ENCODE measurements around the gene UBE2J2. TPM values are rescaled to one million over a fixed set of nuclear protein-coding genes. Genes with fewer than 3 reads are reported as not detected.

Gene UBE2J2
- total RNA-seq, 1 donor from 2014 or later = 28.7 TPM

GRCh38 chr1:1206966-1207531, 66.6 kb downstream of the UBE2J2 start:
- H3K4me1 ChIP-seq (ENCODE audit: control insufficient read depth in 3 of 3, insufficient read depth in 3 of 3, low read length in 3 of 3) = peaks cover 4 to 18% (median 16%) of the 10 kb centered on the region in 3 donors

GRCh38 chr1:1206376-1206965, 67.2 kb downstream of the UBE2J2 start, which contains the start of gene TNFRSF18:
Gene TNFRSF18 (minus strand): TSS chr1:1206592. CDS start chr1:1206571, 21 bp downstream.
- peaks cover 4 to 18% (median 16%) of the 10 kb centered on the region in 3 donors for H3K4me1 ChIP-seq (ENCODE audit: control insufficient read depth in 3 of 3, insufficient read depth in 3 of 3, low read length in 3 of 3)
- no peaks in the 10 kb centered on the region for H3K36me3 ChIP-seq (ENCODE audit: control insufficient read depth in 3 of 3, insufficient read depth in 3 of 3, low read length in 3 of 3)
- H3K4me3 ChIP-seq (ENCODE audit: low read length in 3 of 3) = peak within 1 kb of the TSS in 1 of 3 donors; percentile 13
- no peak within 1 kb of the TSS for H3K27ac ChIP-seq (ENCODE audit: low read depth, low read length)
- H3K27me3 ChIP-seq (ENCODE audit: control insufficient read depth in 3 of 3, insufficient read depth in 3 of 3, low read length in 3 of 3) = peaks cover 29 to 42% (median 34%) of the 10 kb centered on the region in 3 donors
- H3K9ac ChIP-seq (ENCODE audit: low read depth in 1 of 3, low read length in 3 of 3) = peak within 1 kb of the TSS in 1 of 3 donors; percentile 50
- H3K9me3 ChIP-seq (ENCODE audit: control insufficient read depth in 3 of 3, low read length in 3 of 3) = no peaks in the 10 kb centered on the region

More at GRCh38 chr1:1206966-1207531, 66.6 kb downstream of the UBE2J2 start:
- Histone ChIP-seq H3K9me3 (ENCODE audit: control insufficient read depth in 3 of 3, low read length in 3 of 3) (no peaks in the 10 kb centered on the region), H3K36me3 (ENCODE audit: control insufficient read depth in 3 of 3, insufficient read depth in 3 of 3, low read length in 3 of 3) (no peaks in the 10 kb centered on the region), H3K9ac (ENCODE audit: low read depth in 1 of 3, low read length in 3 of 3) (no peak overlapping the region), H3K4me3 (ENCODE audit: low read length in 3 of 3) (no peak overlapping the region), H3K27me3 (ENCODE audit: control insufficient read depth in 3 of 3, insufficient read depth in 3 of 3, low read length in 3 of 3) (peaks cover 29 to 42% (median 34%) of the 10 kb centered on the region in 3 donors), H3K27ac (ENCODE audit: low read depth, low read length) (no peak overlapping the region)

- peaks cover 4 to 18% (median 16%) of the 10 kb centered on the region in 3 donors for H3K4me1 ChIP-seq (ENCODE audit: control insufficient read depth in 3 of 3, insufficient read depth in 3 of 3, low read length in 3 of 3)
- H3K9ac ChIP-seq (ENCODE audit: low read depth in 1 of 3, low read length in 3 of 3) = peak overlapping the region in 1 of 3 donors; percentile 50
- no peaks in the 10 kb centered on the region for H3K36me3 ChIP-seq (ENCODE audit: control insufficient read depth in 3 of 3, insufficient read depth in 3 of 3, low read length in 3 of 3)
- peak overlapping the region in 1 of 3 donors; percentile 13 for H3K4me3 ChIP-seq (ENCODE audit: low read length in 3 of 3)
- no peak overlapping the region for H3K27ac ChIP-seq (ENCODE audit: low read depth, low read length)
- peaks cover 29 to 42% (median 34%) of the 10 kb centered on the region in 3 donors for H3K27me3 ChIP-seq (ENCODE audit: control insufficient read depth in 3 of 3, insufficient read depth in 3 of 3, low read length in 3 of 3)
- H3K9me3 ChIP-seq (ENCODE audit: control insufficient read depth in 3 of 3, low read length in 3 of 3) = no peaks in the 10 kb centered on the region
These were observed 67.8 kb downstream of the UBE2J2 start for GRCh38 chr1:1205769-1206375.

GRCh38 chr1:1204998-1205768, 68.5 kb downstream of the UBE2J2 start:
- Histone ChIP-seq H3K4me3 (ENCODE audit: low read length in 3 of 3) (no peak overlapping the region), H3K36me3 (ENCODE audit: control insufficient read depth in 3 of 3, insufficient read depth in 3 of 3, low read length in 3 of 3) (no peaks in the 10 kb centered on the region), H3K9me3 (ENCODE audit: control insufficient read depth in 3 of 3, low read length in 3 of 3) (no peaks in the 10 kb centered on the region), H3K4me1 (ENCODE audit: control insufficient read depth in 3 of 3, insufficient read depth in 3 of 3, low read length in 3 of 3) (peaks cover 4 to 18% (median 16%) of the 10 kb centered on the region in 3 donors), H3K9ac (ENCODE audit: low read depth in 1 of 3, low read length in 3 of 3) (no peak overlapping the region), H3K27ac (ENCODE audit: low read depth, low read length) (no peak overlapping the region), H3K27me3 (ENCODE audit: control insufficient read depth in 3 of 3, insufficient read depth in 3 of 3, low read length in 3 of 3) (peaks cover 29 to 42% (median 36%) of the 10 kb centered on the region in 3 donors)

GRCh38 chr1:1204425-1204920, 69.2 kb downstream of the UBE2J2 start:
- H3K9ac ChIP-seq (ENCODE audit: low read depth in 1 of 3, low read length in 3 of 3) = no peak overlapping the region
- H3K9me3 ChIP-seq (ENCODE audit: control insufficient read depth in 3 of 3, low read length in 3 of 3) = no peaks in the 10 kb centered on the region
- H3K4me3 ChIP-seq (ENCODE audit: low read length in 3 of 3) = no peak overlapping the region
- no peaks in the 10 kb centered on the region for H3K36me3 ChIP-seq (ENCODE audit: control insufficient read depth in 3 of 3, insufficient read depth in 3 of 3, low read length in 3 of 3)
- peaks cover 35 to 47% (median 36%) of the 10 kb centered on the region in 3 donors for H3K27me3 ChIP-seq (ENCODE audit: control insufficient read depth in 3 of 3, insufficient read depth in 3 of 3, low read length in 3 of 3)
- H3K4me1 ChIP-seq (ENCODE audit: control insufficient read depth in 3 of 3, insufficient read depth in 3 of 3, low read length in 3 of 3) = peaks cover 4 to 18% (median 16%) of the 10 kb centered on the region in 3 donors
- H3K27ac ChIP-seq (ENCODE audit: low read depth, low read length) = no peak overlapping the region

Small RNAs within 50 kb of the gene (small RNA-seq; reads per million reads assigned to genes)
- gene MIR6726 = 0.07 reads per million

Other genes starting within 250 kb of the UBE2J2 start
- gene RNF223, start 199.5 kb downstream of the UBE2J2 start, total RNA-seq = not detected
- gene C1orf159, start 157.8 kb downstream of the UBE2J2 start, total RNA-seq = 2.1 TPM
- gene TTLL10, start 100.0 kb downstream of the UBE2J2 start, total RNA-seq = not detected
- 1.6 TPM for gene TNFRSF18, start 67.3 kb downstream of the UBE2J2 start, total RNA-seq
- gene TNFRSF4, start 59.7 kb downstream of the UBE2J2 start, total RNA-seq = 0.52 TPM
- gene SDF4, start 41.9 kb downstream of the UBE2J2 start, total RNA-seq = 28.2 TPM
- gene B3GALT6, start 41.6 kb downstream of the UBE2J2 start, total RNA-seq = 10.4 TPM
- gene C1QTNF12, start 27.1 kb downstream of the UBE2J2 start, total RNA-seq = 1.0 TPM
- 0.52 TPM for gene SCNN1D, start 6.6 kb upstream of the UBE2J2 start, total RNA-seq
- 23.5 TPM for gene ACAP3, start 34.1 kb upstream of the UBE2J2 start, total RNA-seq
- 4.7 TPM for gene PUSL1, start 34.7 kb upstream of the UBE2J2 start, total RNA-seq
- gene INTS11, start 50.8 kb upstream of the UBE2J2 start, total RNA-seq = 27.1 TPM
- 8.4 TPM for gene CPTP, start 50.9 kb upstream of the UBE2J2 start, total RNA-seq
- gene TAS1R3, start 57.4 kb upstream of the UBE2J2 start, total RNA-seq = 1.6 TPM
- 44.9 TPM for gene DVL1, start 75.6 kb upstream of the UBE2J2 start, total RNA-seq
- 60.0 TPM for gene MXRA8, start 84.7 kb upstream of the UBE2J2 start, total RNA-seq
- gene AURKAIP1, start 101.4 kb upstream of the UBE2J2 start, total RNA-seq = 51.7 TPM
- 55.3 TPM for gene CCNL2, start 125.5 kb upstream of the UBE2J2 start, total RNA-seq
- gene MRPL20, start 133.4 kb upstream of the UBE2J2 start, total RNA-seq = 75.7 TPM
- 5.7 TPM for gene ANKRD65, start 147.4 kb upstream of the UBE2J2 start, total RNA-seq
- gene VWA1, start 161.8 kb upstream of the UBE2J2 start, total RNA-seq = 11.0 TPM
- not detected for gene ATAD3C, start 175.8 kb upstream of the UBE2J2 start, total RNA-seq
- gene ATAD3B, start 197.9 kb upstream of the UBE2J2 start, total RNA-seq = 16.7 TPM
- 6.8 TPM for gene ATAD3A, start 238.3 kb upstream of the UBE2J2 start, total RNA-seq